ENCODE results near the gene FAM131B. TPM values are rescaled to one million over a fixed set of nuclear protein-coding genes. Genes with fewer than 3 reads are reported as not detected.
A peak's percentile ranks its signal among the peaks of the same experiment; 100 is the strongest.

The FAM131B gene
- total and polyA plus RNA-seq, 8 donors: 0.05 to 0.25 (median 0.11) TPM

DNA sequence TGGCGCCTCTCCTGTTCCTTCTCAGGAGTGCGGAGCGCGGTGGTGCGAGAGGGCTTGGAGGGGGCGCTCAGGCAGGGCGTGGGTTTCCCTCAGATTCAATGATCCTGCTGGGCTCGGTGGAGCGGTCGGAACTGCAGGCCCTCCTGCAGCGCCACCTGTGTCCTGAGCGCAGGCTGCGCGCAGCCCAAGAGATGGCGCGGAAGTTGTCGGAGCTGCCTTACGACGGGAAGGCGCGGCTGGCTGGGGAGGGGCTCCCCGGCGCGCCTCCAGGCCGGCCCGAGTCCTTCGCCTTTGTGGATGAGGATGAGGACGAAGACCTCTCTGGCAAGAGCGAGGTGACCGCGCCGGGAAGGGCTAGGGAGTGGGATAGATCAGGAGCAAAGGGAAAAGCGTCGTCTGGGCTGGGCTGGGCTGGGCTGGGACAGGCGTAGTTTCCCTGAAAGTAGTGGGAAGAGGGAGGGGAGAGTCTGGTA is 17.0 kb downstream of the FAM131B start:
- Histone ChIP-seq H3K4me1 (no peaks in the 10 kb centered on the region), H3K4me3 (no peak overlapping the region), H3K9me3 (no peaks in the 10 kb centered on the region), H3K27me3 (peaks cover 0 to 4% (median 0%) of the 10 kb centered on the region in 4 donors), H3K27ac (no peak overlapping the region), H3K36me3 (no peaks in the 10 kb centered on the region)
- ATAC-seq: peak; percentile 66 to 97 (median 87)
- intact Hi-C loops (cut with DNase I): no loop called here
- TF ChIP-seq, protein P1, sequence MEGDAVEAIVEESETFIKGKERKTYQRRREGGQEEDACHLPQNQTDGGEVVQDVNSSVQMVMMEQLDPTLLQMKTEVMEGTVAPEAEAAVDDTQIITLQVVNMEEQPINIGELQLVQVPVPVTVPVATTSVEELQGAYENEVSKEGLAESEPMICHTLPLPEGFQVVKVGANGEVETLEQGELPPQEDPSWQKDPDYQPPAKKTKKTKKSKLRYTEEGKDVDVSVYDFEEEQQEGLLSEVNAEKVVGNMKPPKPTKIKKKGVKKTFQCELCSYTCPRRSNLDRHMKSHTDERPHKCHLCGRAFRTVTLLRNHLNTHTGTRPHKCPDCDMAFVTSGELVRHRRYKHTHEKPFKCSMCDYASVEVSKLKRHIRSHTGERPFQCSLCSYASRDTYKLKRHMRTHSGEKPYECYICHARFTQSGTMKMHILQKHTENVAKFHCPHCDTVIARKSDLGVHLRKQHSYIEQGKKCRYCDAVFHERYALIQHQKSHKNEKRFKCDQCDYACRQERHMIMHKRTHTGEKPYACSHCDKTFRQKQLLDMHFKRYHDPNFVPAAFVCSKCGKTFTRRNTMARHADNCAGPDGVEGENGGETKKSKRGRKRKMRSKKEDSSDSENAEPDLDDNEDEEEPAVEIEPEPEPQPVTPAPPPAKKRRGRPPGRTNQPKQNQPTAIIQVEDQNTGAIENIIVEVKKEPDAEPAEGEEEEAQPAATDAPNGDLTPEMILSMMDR (IDR thresholded peaks at IDR 0.05): peak in 3 of 4 donors; percentile 21 to 40 (median 38)
- WGBS, 2 donors: 7 to 8% methylated on average over 35 of the region's 35 CpGs
- FAIRE-seq: no peak
- DNase-seq: peak in 4 of 6 donors; percentile 11 to 76 (median 45)

DNA sequence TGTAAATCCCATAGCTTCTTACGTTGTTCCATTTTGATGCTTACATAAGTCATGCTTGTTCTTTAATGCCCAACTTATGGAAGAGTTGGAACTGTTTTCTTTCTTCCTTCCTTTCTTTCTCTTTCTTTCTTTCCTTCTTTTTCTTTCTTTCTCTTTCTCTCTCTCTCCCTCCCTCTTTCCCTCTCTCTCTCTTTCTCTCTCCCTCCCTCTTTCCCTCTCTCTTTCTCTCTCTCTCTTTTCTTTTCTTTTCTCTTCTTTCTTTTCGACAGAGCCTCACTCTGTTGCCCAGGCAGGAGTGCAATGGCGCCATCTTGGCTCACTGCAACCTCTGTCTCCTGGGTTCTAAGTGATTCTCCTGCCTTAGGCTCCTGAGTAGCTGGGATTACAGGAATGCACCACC is 18.9 kb downstream of the FAM131B start:
- Histone ChIP-seq H3K4me3 (no peak overlapping the region), H3K27ac (no peak overlapping the region), H3K9me3 (no peaks in the 10 kb centered on the region), H3K27me3 (peaks cover 0 to 4% (median 0%) of the 10 kb centered on the region in 4 donors), H3K4me1 (no peaks in the 10 kb centered on the region), H3K36me3 (no peaks in the 10 kb centered on the region)
- FAIRE-seq: no peak
- no peak for ATAC-seq
- TF ChIP-seq, protein P1 (IDR thresholded peaks at IDR 0.05): no peak
- DNase-seq: no peak
- intact Hi-C loops (cut with DNase I): no loop called here
- WGBS, 2 donors: 84 to 91% methylated on average over 3 of the region's 3 CpGs

DNA sequence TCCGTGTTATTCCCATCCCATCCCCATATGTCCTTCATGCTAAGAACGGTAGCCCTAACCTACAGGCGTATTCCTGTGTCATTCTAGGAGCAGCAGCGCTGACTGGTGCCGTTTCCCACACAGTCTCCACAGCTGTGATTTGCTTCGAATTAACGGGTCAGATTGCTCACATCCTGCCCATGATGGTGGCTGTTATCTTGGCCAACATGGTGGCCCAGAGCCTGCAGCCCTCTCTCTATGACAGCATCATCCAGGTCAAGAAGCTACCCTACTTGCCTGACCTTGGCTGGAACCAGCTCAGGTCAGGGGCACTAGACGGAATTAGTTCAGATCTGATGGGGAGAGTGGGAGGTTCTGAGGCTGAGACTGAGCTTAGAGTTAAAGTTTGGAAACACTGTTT is 20.7 kb downstream of the FAM131B start:
- no peaks in the 10 kb centered on the region for H3K9me3 ChIP-seq
- 79 to 87% methylated on average over 8 of the region's 8 CpGs for WGBS, 2 donors
- intact Hi-C loops (cut with DNase I): no loop called here
- H3K27me3 ChIP-seq: peaks cover 0 to 4% (median 0%) of the 10 kb centered on the region in 4 donors
- H3K4me3 ChIP-seq: no peak overlapping the region
- H3K4me1 ChIP-seq: no peaks in the 10 kb centered on the region
- TF ChIP-seq, protein P1 (IDR thresholded peaks at IDR 0.05): no peak
- FAIRE-seq (no peak), DNase-seq (no peak), ATAC-seq (no peak)
- H3K27ac ChIP-seq: no peak overlapping the region
- no peaks in the 10 kb centered on the region for H3K36me3 ChIP-seq

DNA sequence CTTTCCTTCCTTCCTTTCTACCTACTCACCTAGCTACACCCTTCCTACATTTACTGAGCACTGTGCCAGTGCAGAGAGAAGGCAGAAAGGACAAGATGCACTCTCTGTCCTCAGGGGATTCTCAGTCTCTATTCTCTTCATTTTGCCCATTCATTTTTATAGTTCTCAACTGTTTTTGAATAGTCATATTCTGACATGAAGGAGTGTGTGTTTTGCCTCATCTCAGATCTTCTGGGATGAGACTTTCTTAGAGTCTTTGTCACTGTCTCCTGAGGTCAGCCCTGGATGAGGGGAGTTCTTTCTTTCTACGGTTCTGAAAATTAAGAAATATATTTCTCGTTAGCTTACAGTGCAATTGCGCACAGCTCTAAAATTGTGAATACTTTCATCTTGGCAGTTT is 25.3 kb downstream of the FAM131B start:
- DNase-seq: no peak
- 77 to 81% methylated on average over 3 of the region's 3 CpGs for WGBS, 2 donors
- intact Hi-C loops (cut with DNase I): no loop called here
- TF ChIP-seq, protein P1 (IDR thresholded peaks at IDR 0.05): no peak
- no peaks in the 10 kb centered on the region for H3K9me3 ChIP-seq
- H3K27me3 ChIP-seq: no peaks in the 10 kb centered on the region
- no peaks in the 10 kb centered on the region for H3K4me1 ChIP-seq
- no peak overlapping the region for H3K4me3 ChIP-seq
- no peaks in the 10 kb centered on the region for H3K36me3 ChIP-seq
- no peak for ATAC-seq
- FAIRE-seq: no peak
- no peak overlapping the region for H3K27ac ChIP-seq

DNA sequence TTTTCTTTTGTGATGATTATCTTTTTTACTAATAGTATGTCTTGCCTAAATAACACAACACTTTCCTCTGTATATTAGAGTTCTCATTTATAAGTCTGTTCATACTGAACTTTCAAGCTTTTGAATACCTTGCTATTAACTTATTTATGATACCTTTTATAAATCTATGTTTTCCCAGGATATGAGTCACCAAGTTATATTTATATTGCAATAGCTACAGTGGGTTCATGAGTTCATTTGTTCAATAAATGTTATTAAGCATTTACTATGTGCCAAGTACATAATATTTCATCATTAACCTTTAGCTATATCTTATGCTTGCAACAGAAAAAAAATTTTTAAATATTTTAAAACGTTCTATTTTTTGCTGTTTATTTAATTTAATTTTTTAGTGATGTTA is 28.3 kb downstream of the FAM131B start:
- DNase-seq: no peak
- H3K27me3 ChIP-seq: no peaks in the 10 kb centered on the region
- H3K27ac ChIP-seq: no peak overlapping the region

More for the DNA sequence above, 28.3 kb downstream of the FAM131B start:
- WGBS, 2 donors: 23 to 30% methylated on average over 1 of the region's 1 CpG
- TF ChIP-seq, protein P1 (IDR thresholded peaks at IDR 0.05): no peak
- FAIRE-seq (no peak), ATAC-seq (no peak)
- intact Hi-C loops (cut with DNase I): no loop called here
- Histone ChIP-seq H3K9me3 (no peaks in the 10 kb centered on the region), H3K36me3 (no peaks in the 10 kb centered on the region), H3K4me1 (no peaks in the 10 kb centered on the region), H3K4me3 (no peak overlapping the region)

Data from pancreas (tissue), 10 donors.